Calu3 (cell line): ENCODE measurements around the gene COBLL1. TPM values are rescaled to one million over a fixed set of nuclear protein-coding genes. Genes with fewer than 3 reads are reported as not detected.

Experiments
- BruUV-seq: library from RNA; stranded (reverse); fragments of 400-500 nt; replicated peaks from 2 replicates; lab custom pipeline; 2021; lab: Mats Ljungman, UMichigan
- CTCF ChIA-PET: fragments of 300-600 bp; sonication (Branson Sonifier 250); formaldehyde crosslinking; loops from one replicate; lab custom pipeline; 2022; ENCODE audit warnings: antibody characterized with exemption; lab: Charles Lee
- DNase-seq: peaks from one replicate; pipeline ENCODE4 v3.0.0; 2022
- H3K27ac Mint-ChIP-seq: one replicate; pipeline ENCODE4 v1.8.0; 2022; ENCODE audit warnings: mixed read lengths; ENCODE audit not compliant: unreplicated experiment
- H3K27me3 Mint-ChIP-seq: one replicate; pipeline ENCODE4 v1.8.0; 2022; ENCODE audit warnings: mixed read lengths; ENCODE audit not compliant: unreplicated experiment
- H3K36me3 Mint-ChIP-seq: one replicate; pipeline ENCODE4 v1.8.0; 2022; ENCODE audit warnings: mild to moderate bottlenecking, moderate library complexity, mixed read lengths; ENCODE audit not compliant: insufficient read depth, unreplicated experiment
- H3K4me1 Mint-ChIP-seq: one replicate; pipeline ENCODE4 v1.8.0; 2022; ENCODE audit warnings: mild to moderate bottlenecking, low read depth, mixed read lengths; ENCODE audit not compliant: unreplicated experiment
- H3K4me3 Mint-ChIP-seq: one replicate; pipeline ENCODE4 v1.8.0; 2022; ENCODE audit warnings: mild to moderate bottlenecking, low read depth, moderate library complexity, mixed read lengths; ENCODE audit not compliant: unreplicated experiment
- H3K9me3 Mint-ChIP-seq: one replicate; pipeline ENCODE4 v1.8.0; 2022; ENCODE audit warnings: low read depth, mixed read lengths; ENCODE audit not compliant: unreplicated experiment
- intact Hi-C: fragments of 100-400 bp; cut with micrococcal nuclease; formaldehyde crosslinking; loops from one replicate; pipeline ENCODE4 v1.10.0; 2022; ENCODE audit not compliant: unreplicated experiment
- total RNA-seq: library from RNA; stranded (reverse); gene quantifications from 2 replicates; pipeline ENCODE4 v1.2.3, GENCODE V29; 2022
- TF ChIP-seq, protein P1 (sequence below): fragments of 200-600 bp; IDR thresholded peaks from one replicate; pipeline ENCODE4 v1.8.0; 2022; ENCODE audit warnings: antibody characterized with exemption; ENCODE audit not compliant: unreplicated experiment

Gene COBLL1
- total RNA-seq, 1 experiment from 2014 or later = 44.9 TPM

- Mint-ChIP-seq H3K36me3 (no peaks in the 10 kb centered on the region), H3K4me3 (no peak overlapping the region), H3K9me3 (no peaks in the 10 kb centered on the region), H3K27ac (no peak overlapping the region), H3K27me3 (no peaks in the 10 kb centered on the region), H3K4me1 (peaks cover 4% of the 10 kb centered on the region)
- intact Hi-C loops = no loop called here
- no peak for DNase-seq
- TF ChIP-seq, protein P1, sequence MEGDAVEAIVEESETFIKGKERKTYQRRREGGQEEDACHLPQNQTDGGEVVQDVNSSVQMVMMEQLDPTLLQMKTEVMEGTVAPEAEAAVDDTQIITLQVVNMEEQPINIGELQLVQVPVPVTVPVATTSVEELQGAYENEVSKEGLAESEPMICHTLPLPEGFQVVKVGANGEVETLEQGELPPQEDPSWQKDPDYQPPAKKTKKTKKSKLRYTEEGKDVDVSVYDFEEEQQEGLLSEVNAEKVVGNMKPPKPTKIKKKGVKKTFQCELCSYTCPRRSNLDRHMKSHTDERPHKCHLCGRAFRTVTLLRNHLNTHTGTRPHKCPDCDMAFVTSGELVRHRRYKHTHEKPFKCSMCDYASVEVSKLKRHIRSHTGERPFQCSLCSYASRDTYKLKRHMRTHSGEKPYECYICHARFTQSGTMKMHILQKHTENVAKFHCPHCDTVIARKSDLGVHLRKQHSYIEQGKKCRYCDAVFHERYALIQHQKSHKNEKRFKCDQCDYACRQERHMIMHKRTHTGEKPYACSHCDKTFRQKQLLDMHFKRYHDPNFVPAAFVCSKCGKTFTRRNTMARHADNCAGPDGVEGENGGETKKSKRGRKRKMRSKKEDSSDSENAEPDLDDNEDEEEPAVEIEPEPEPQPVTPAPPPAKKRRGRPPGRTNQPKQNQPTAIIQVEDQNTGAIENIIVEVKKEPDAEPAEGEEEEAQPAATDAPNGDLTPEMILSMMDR = no peak
- no TSS peak for BruUV-seq
- CTCF ChIA-PET = no interaction called here
These were observed 152.7 kb downstream of the COBLL1 start for GRCh38 chr2:164688896-164689419.

- CTCF ChIA-PET = no interaction called here
- TF ChIP-seq, protein P1 = no peak
- Mint-ChIP-seq H3K4me1 (no peaks in the 10 kb centered on the region), H3K36me3 (no peaks in the 10 kb centered on the region), H3K27ac (no peak overlapping the region), H3K27me3 (no peaks in the 10 kb centered on the region), H3K9me3 (no peaks in the 10 kb centered on the region), H3K4me3 (no peak overlapping the region)
- no TSS peak for BruUV-seq
- DNase-seq = no peak
- intact Hi-C loops = no loop called here
These were observed 160.6 kb downstream of the COBLL1 start for GRCh38 chr2:164681009-164681408.

DNA sequence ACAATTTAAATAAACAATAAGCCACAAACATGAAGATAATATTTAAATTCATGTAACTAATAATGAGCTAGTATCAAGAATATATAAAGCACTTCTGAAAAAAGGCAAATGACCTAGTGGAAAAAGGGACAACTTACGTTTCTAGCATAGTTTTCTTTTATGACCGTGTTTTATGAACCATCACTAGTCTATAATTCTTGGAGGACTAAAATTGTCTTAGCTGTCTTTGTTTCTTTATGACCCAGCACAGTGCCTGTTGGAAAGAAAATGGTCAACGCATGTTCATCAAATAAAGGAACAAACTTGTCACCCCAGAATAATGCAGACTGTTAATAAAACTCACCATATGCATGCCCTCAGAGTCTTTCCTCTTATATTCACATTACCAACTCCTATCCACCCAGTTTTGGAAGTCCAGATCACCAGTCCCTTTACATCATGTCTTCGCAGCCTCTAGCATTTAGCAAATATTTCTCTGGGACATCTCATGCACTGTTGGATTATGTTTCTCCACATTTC lies 162.9 kb downstream of the COBLL1 start:
- no peak overlapping the region for H3K4me3 Mint-ChIP-seq
- BruUV-seq = no TSS peak

GRCh38 chr2:164677733-164678132 lies 163.9 kb downstream of the COBLL1 start:
- no peaks in the 10 kb centered on the region for H3K4me1 Mint-ChIP-seq
- intact Hi-C loops = no loop called here
- BruUV-seq = no TSS peak
- H3K4me3 Mint-ChIP-seq = no peak overlapping the region
- no peak for DNase-seq
- no peak overlapping the region for H3K27ac Mint-ChIP-seq
- CTCF ChIA-PET = interaction anchor here (0.6 kb wide), 1 partner anchor 365 kb away, joined by 3 read pairs; no protein-coding TSS in a partner anchor
- H3K36me3 Mint-ChIP-seq = no peaks in the 10 kb centered on the region
- H3K9me3 Mint-ChIP-seq = no peaks in the 10 kb centered on the region
- TF ChIP-seq, protein P1 = no peak
- H3K27me3 Mint-ChIP-seq = no peaks in the 10 kb centered on the region

More for the DNA sequence above, 162.9 kb downstream of the COBLL1 start:
- Mint-ChIP-seq H3K9me3 (no peaks in the 10 kb centered on the region), H3K4me1 (no peaks in the 10 kb centered on the region), H3K27ac (no peak overlapping the region), H3K36me3 (no peaks in the 10 kb centered on the region), H3K27me3 (no peaks in the 10 kb centered on the region)
- DNase-seq = no peak
- TF ChIP-seq, protein P1 = no peak
- intact Hi-C loops = no loop called here
- CTCF ChIA-PET = no interaction called here
